ENCODE measurements around the gene HDAC10.

The HDAC10 gene

GRCh38 chr22:50289942-50290630 is 39.0 kb upstream of the HDAC10 start:
- Histone ChIP-seq H3K4me1 (ENCODE audit: insufficient read depth, low read length) (peaks cover 16% of the 10 kb centered on the region), H3K36me3 (ENCODE audit: insufficient read depth, low read length) (peaks cover 13% of the 10 kb centered on the region)

GRCh38 chr22:50289151-50289941 is 38.3 kb upstream of the HDAC10 start:
- Histone ChIP-seq H3K36me3 (ENCODE audit: insufficient read depth, low read length) (peaks cover 13% of the 10 kb centered on the region), H3K4me1 (ENCODE audit: insufficient read depth, low read length) (peaks cover 14% of the 10 kb centered on the region), H3K9me3 (ENCODE audit: control insufficient read depth, insufficient read depth, low read length) (no peaks in the 10 kb centered on the region), H3K9ac (ENCODE audit: low read depth, low read length) (no peak overlapping the region)

More at GRCh38 chr22:50289942-50290630, 39.0 kb upstream of the HDAC10 start:
- no peaks in the 10 kb centered on the region for H3K9me3 ChIP-seq (ENCODE audit: control insufficient read depth, insufficient read depth, low read length)
- no peak overlapping the region for H3K9ac ChIP-seq (ENCODE audit: low read depth, low read length)

- H3K4me1 ChIP-seq (ENCODE audit: insufficient read depth, low read length), result peaks cover 1% of the 10 kb centered on the region; the same call in 1 of the 2 replicates
- H3K36me3 ChIP-seq (ENCODE audit: insufficient read depth, low read length), result peaks cover 13% of the 10 kb centered on the region
- no peaks in the 10 kb centered on the region for H3K9me3 ChIP-seq (ENCODE audit: control insufficient read depth, insufficient read depth, low read length)
- no peak overlapping the region for H3K9ac ChIP-seq (ENCODE audit: low read depth, low read length)
Observed at GRCh38 chr22:50287731-50288130, 36.7 kb upstream of the HDAC10 start.

- no peaks in the 10 kb centered on the region for H3K4me1 ChIP-seq (ENCODE audit: insufficient read depth, low read length)
- H3K36me3 ChIP-seq (ENCODE audit: insufficient read depth, low read length), result peaks cover 13% of the 10 kb centered on the region
- H3K9me3 ChIP-seq (ENCODE audit: control insufficient read depth, insufficient read depth, low read length), result no peaks in the 10 kb centered on the region
- no peak overlapping the region for H3K9ac ChIP-seq (ENCODE audit: low read depth, low read length)
Observed at GRCh38 chr22:50286701-50287318, 35.7 kb upstream of the HDAC10 start.

- peaks cover 13% of the 10 kb centered on the region for H3K36me3 ChIP-seq (ENCODE audit: insufficient read depth, low read length)
Observed at GRCh38 chr22:50286275-50286674, 35.2 kb upstream of the HDAC10 start.

GRCh38 chr22:50285568-50286229 is 34.6 kb upstream of the HDAC10 start:
- no peaks in the 10 kb centered on the region for H3K4me1 ChIP-seq (ENCODE audit: insufficient read depth, low read length)
- H3K9me3 ChIP-seq (ENCODE audit: control insufficient read depth, insufficient read depth, low read length), result no peaks in the 10 kb centered on the region
- peaks cover 13% of the 10 kb centered on the region for H3K36me3 ChIP-seq (ENCODE audit: insufficient read depth, low read length)
- H3K9ac ChIP-seq (ENCODE audit: low read depth, low read length), result no peak overlapping the region

More at GRCh38 chr22:50286275-50286674, 35.2 kb upstream of the HDAC10 start:
- H3K4me1 ChIP-seq (ENCODE audit: insufficient read depth, low read length), result no peaks in the 10 kb centered on the region
- no peaks in the 10 kb centered on the region for H3K9me3 ChIP-seq (ENCODE audit: control insufficient read depth, insufficient read depth, low read length)
- no peak overlapping the region for H3K9ac ChIP-seq (ENCODE audit: low read depth, low read length)

GRCh38 chr22:50284479-50284878 is 33.4 kb upstream of the HDAC10 start:
- H3K9ac ChIP-seq (ENCODE audit: low read depth, low read length), result no peak overlapping the region
- no peaks in the 10 kb centered on the region for H3K4me1 ChIP-seq (ENCODE audit: insufficient read depth, low read length)
- no peaks in the 10 kb centered on the region for H3K9me3 ChIP-seq (ENCODE audit: control insufficient read depth, insufficient read depth, low read length)
- peaks cover 14% of the 10 kb centered on the region for H3K36me3 ChIP-seq (ENCODE audit: insufficient read depth, low read length)

- peaks cover 13% of the 10 kb centered on the region for H3K36me3 ChIP-seq (ENCODE audit: insufficient read depth, low read length)
- H3K4me1 ChIP-seq (ENCODE audit: insufficient read depth, low read length), result no peaks in the 10 kb centered on the region
- H3K9me3 ChIP-seq (ENCODE audit: control insufficient read depth, insufficient read depth, low read length), result no peaks in the 10 kb centered on the region
- no peak overlapping the region for H3K9ac ChIP-seq (ENCODE audit: low read depth, low read length)
Observed at GRCh38 chr22:50283821-50284220, 32.8 kb upstream of the HDAC10 start.

GRCh38 chr22:50282361-50283155 is 31.5 kb upstream of the HDAC10 start:
- no peaks in the 10 kb centered on the region for H3K9me3 ChIP-seq (ENCODE audit: control insufficient read depth, insufficient read depth, low read length)
- peaks cover 15% of the 10 kb centered on the region for H3K36me3 ChIP-seq (ENCODE audit: insufficient read depth, low read length)
- H3K9ac ChIP-seq (ENCODE audit: low read depth, low read length), result no peak overlapping the region

GRCh38 chr22:50281957-50282356 is 30.9 kb upstream of the HDAC10 start:
- Histone ChIP-seq H3K9me3 (ENCODE audit: control insufficient read depth, insufficient read depth, low read length) (no peaks in the 10 kb centered on the region), H3K4me1 (ENCODE audit: insufficient read depth, low read length) (no peaks in the 10 kb centered on the region), H3K9ac (ENCODE audit: low read depth, low read length) (no peak overlapping the region), H3K36me3 (ENCODE audit: insufficient read depth, low read length) (peaks cover 19% of the 10 kb centered on the region)

More at GRCh38 chr22:50282361-50283155, 31.5 kb upstream of the HDAC10 start:
- no peaks in the 10 kb centered on the region for H3K4me1 ChIP-seq (ENCODE audit: insufficient read depth, low read length)

GRCh38 chr22:50281384-50281760 is 30.3 kb upstream of the HDAC10 start:
- no peaks in the 10 kb centered on the region for H3K4me1 ChIP-seq (ENCODE audit: insufficient read depth, low read length)

GRCh38 chr22:50280708-50281383 is 29.8 kb upstream of the HDAC10 start:
- Histone ChIP-seq H3K9me3 (ENCODE audit: control insufficient read depth, insufficient read depth, low read length) (peaks cover 7% of the 10 kb centered on the region; the same call in 1 of the 2 replicates), H3K9ac (ENCODE audit: low read depth, low read length) (no peak overlapping the region), H3K36me3 (ENCODE audit: insufficient read depth, low read length) (peaks cover 19% of the 10 kb centered on the region), H3K4me1 (ENCODE audit: insufficient read depth, low read length) (no peaks in the 10 kb centered on the region)

More at GRCh38 chr22:50281384-50281760, 30.3 kb upstream of the HDAC10 start:
- Histone ChIP-seq H3K36me3 (ENCODE audit: insufficient read depth, low read length) (peaks cover 19% of the 10 kb centered on the region), H3K9me3 (ENCODE audit: control insufficient read depth, insufficient read depth, low read length) (peaks cover 4% of the 10 kb centered on the region; the same call in 1 of the 2 replicates), H3K9ac (ENCODE audit: low read depth, low read length) (no peak overlapping the region)

- H3K36me3 ChIP-seq (ENCODE audit: insufficient read depth, low read length), result peaks cover 24% of the 10 kb centered on the region
- no peak overlapping the region for H3K9ac ChIP-seq (ENCODE audit: low read depth, low read length)
- peaks cover 8% of the 10 kb centered on the region; the same call in 1 of the 2 replicates for H3K9me3 ChIP-seq (ENCODE audit: control insufficient read depth, insufficient read depth, low read length)
- H3K4me1 ChIP-seq (ENCODE audit: insufficient read depth, low read length), result no peaks in the 10 kb centered on the region
Observed at GRCh38 chr22:50280022-50280707, 29.1 kb upstream of the HDAC10 start.

Data from ES-I3 (cell line).